Endodermal cell (in vitro differentiated cells): ENCODE measurements around the gene PLEKHG5. TPM values are rescaled to one million over a fixed set of nuclear protein-coding genes. Genes with fewer than 3 reads are reported as not detected.

Experiments
- DNase-seq: peaks from one replicate; pipeline ENCODE4 v3.0.0-alpha.2; 2017
- H3K27ac ChIP-seq: 2 replicates; pipeline ENCODE4 v1.5.1; 2013; ENCODE audit warnings: mild to moderate bottlenecking, low read depth, low read length, moderate library complexity
- H3K27me3 ChIP-seq: 2 replicates; pipeline ENCODE4 v1.6.1; 2013; ENCODE audit warnings: mild to moderate bottlenecking, low read length, moderate library complexity; ENCODE audit not compliant: insufficient read depth, control insufficient read depth, poor library complexity, severe bottlenecking
- H3K36me3 ChIP-seq: 2 replicates; pipeline ENCODE4 v1.7.0; 2013; ENCODE audit warnings: mild to moderate bottlenecking, low read length, moderate library complexity; ENCODE audit not compliant: control insufficient read depth, insufficient read depth
- H3K4me1 ChIP-seq: one replicate; pipeline ENCODE4 v1.7.0; 2013; ENCODE audit warnings: low read length; ENCODE audit not compliant: control insufficient read depth, insufficient read depth
- H3K4me3 ChIP-seq: 2 replicates; pipeline ENCODE4 v1.5.1; 2013; ENCODE audit warnings: mild to moderate bottlenecking, low read length, moderate library complexity
- H3K9ac ChIP-seq: 2 replicates; pipeline ENCODE4 v1.6.1; 2013; ENCODE audit warnings: mild to moderate bottlenecking, low read length, moderate library complexity; ENCODE audit not compliant: poor library complexity, severe bottlenecking; ENCODE audit errors: extremely low read depth
- H3K9me3 ChIP-seq: 2 replicates; pipeline ENCODE4 v1.6.1; 2013; ENCODE audit warnings: mild to moderate bottlenecking, low read length, moderate library complexity; ENCODE audit not compliant: control insufficient read depth
- H3K27ac Mint-ChIP-seq: 2 replicates; pipeline ENCODE4 v1.8.0; 2020; ENCODE audit warnings: mixed read lengths
- H3K27me3 Mint-ChIP-seq: 2 replicates; pipeline ENCODE4 v1.8.0; 2021; ENCODE audit warnings: mild to moderate bottlenecking, mixed read lengths; ENCODE audit not compliant: insufficient read depth
- H3K36me3 Mint-ChIP-seq: 2 replicates; pipeline ENCODE4 v1.8.0; 2020; ENCODE audit warnings: low read depth, mixed read lengths
- H3K4me1 Mint-ChIP-seq: 2 replicates; pipeline ENCODE4 v1.8.0; 2020; ENCODE audit warnings: mixed read lengths
- H3K4me3 Mint-ChIP-seq: 2 replicates; pipeline ENCODE4 v1.8.0; 2020; ENCODE audit warnings: mild to moderate bottlenecking, moderate library complexity, mixed read lengths
- H3K9me3 Mint-ChIP-seq: 2 replicates; pipeline ENCODE4 v1.8.0; 2020; ENCODE audit warnings: mild to moderate bottlenecking, mixed read lengths
- CTCF ChIP-seq: fragments of 200-600 bp; sonication (generic); conservative IDR thresholded peaks from 2 replicates; pipeline ENCODE4 v1.5.0; 2021; ENCODE audit warnings: antibody characterized with exemption, mild to moderate bottlenecking
- WGBS, 2 experiments: methylation state at CpG; one replicate each; pipeline versions ENCODE4 v1.1.5 to v1.1.7; 2013; ENCODE audit warnings: missing lambda C conversion rate in 2 of 2, mixed read lengths in 1 of 2; ENCODE audit not compliant: insufficient coverage in 1 of 2, insufficient read length in 1 of 2; 5-methylcytosine and 5-hydroxymethylcytosine counted together
- total RNA-seq, 2 donors: library from RNA; stranded (reverse); fragmentation: NEBNext Ultra II Directional in 1 of 2; extraction: Animal tissue kit (Norgen Biotek cat#: 25700) in 1 of 2; gene quantifications; 2 replicates in 1 of 2; 3 replicates in 1 of 2; pipeline ENCODE4 v1.2.1, GENCODE V29; 2021

The PLEKHG5 gene
- total RNA-seq, 2 donors from 2014 or later, result 32.6 to 38.8 TPM

GRCh38 chr1:6443339-6444115 lies 47.9 kb downstream of the PLEKHG5 start:
- H3K36me3 ChIP-seq, result no peaks in the 10 kb centered on the region
- WGBS, 2 experiments, result 93 to 97% methylated on average over 15 to 21 of the region's 21 CpGs

GRCh38 chr1:6441586-6441985 lies 49.9 kb downstream of the PLEKHG5 start:
- Histone ChIP-seq H3K27me3 (peaks cover 39% of the 10 kb centered on the region), H3K9me3 (no peaks in the 10 kb centered on the region), H3K36me3 (no peaks in the 10 kb centered on the region), H3K27ac (no peak overlapping the region), H3K4me3 (no peak overlapping the region), H3K9ac (no peak overlapping the region), H3K4me1 (no peaks in the 10 kb centered on the region)
- H3K9me3 Mint-ChIP-seq, result no peaks in the 10 kb centered on the region
- H3K27ac Mint-ChIP-seq, result no peak overlapping the region
- peaks cover 43% of the 10 kb centered on the region for H3K27me3 Mint-ChIP-seq
- no peak for DNase-seq
- no peak for TF ChIP-seq CTCF
- no peak overlapping the region for H3K4me3 Mint-ChIP-seq
- 76 to 84% methylated on average over 5 to 7 of the region's 7 CpGs for WGBS, 2 experiments
- H3K4me1 Mint-ChIP-seq, result peaks cover 3% of the 10 kb centered on the region
- no peaks in the 10 kb centered on the region for H3K36me3 Mint-ChIP-seq

More at GRCh38 chr1:6443339-6444115, 47.9 kb downstream of the PLEKHG5 start:
- Mint-ChIP-seq H3K27ac (no peak overlapping the region), H3K36me3 (no peaks in the 10 kb centered on the region), H3K4me3 (no peak overlapping the region), H3K9me3 (no peaks in the 10 kb centered on the region), H3K4me1 (peaks cover 1% of the 10 kb centered on the region), H3K27me3 (peaks cover 44% of the 10 kb centered on the region)
- no peak for TF ChIP-seq CTCF
- no peak overlapping the region for H3K9ac ChIP-seq
- H3K27ac ChIP-seq, result no peak overlapping the region
- H3K4me1 ChIP-seq, result no peaks in the 10 kb centered on the region
- H3K4me3 ChIP-seq, result no peak overlapping the region
- no peak for DNase-seq
- H3K27me3 ChIP-seq, result peaks cover 59% of the 10 kb centered on the region
- H3K9me3 ChIP-seq, result no peaks in the 10 kb centered on the region

- H3K36me3 ChIP-seq, result no peaks in the 10 kb centered on the region
- no peaks in the 10 kb centered on the region for H3K9me3 ChIP-seq
- no peak overlapping the region for H3K9ac ChIP-seq
- DNase-seq, result peak; percentile 94
- H3K4me1 Mint-ChIP-seq, result peaks cover 3% of the 10 kb centered on the region
- 13 to 35% methylated on average over 28 to 96 of the region's 101 CpGs for WGBS, 2 experiments
- H3K27ac ChIP-seq, result no peak overlapping the region
- no peak overlapping the region for H3K4me3 Mint-ChIP-seq
- no peaks in the 10 kb centered on the region for H3K9me3 Mint-ChIP-seq
- H3K27me3 ChIP-seq, result peaks cover 37% of the 10 kb centered on the region
- H3K27me3 Mint-ChIP-seq, result peaks cover 44% of the 10 kb centered on the region
- TF ChIP-seq CTCF, result peak; percentile 77
- H3K4me1 ChIP-seq, result no peaks in the 10 kb centered on the region
- H3K27ac Mint-ChIP-seq, result no peak overlapping the region
- H3K4me3 ChIP-seq, result no peak overlapping the region
- no peaks in the 10 kb centered on the region for H3K36me3 Mint-ChIP-seq
Observed at GRCh38 chr1:6440198-6441126, 51.0 kb downstream of the PLEKHG5 start.
